Astrocyte (in vitro differentiated cells and primary cell): ENCODE data around the gene PRKAG3.

Source experiments
- CTCF ChIP-seq: IDR thresholded peaks from 2 replicates; pipeline ENCODE4 v1.5.1; 2011; ENCODE audit warnings: low read depth, mild to moderate bottlenecking, inconsistent platforms, low read length, moderate library complexity; ENCODE audit not compliant: insufficient read depth
- EZH2 ChIP-seq: IDR thresholded peaks from 2 replicates; pipeline ENCODE4 v1.6.1; 2012; ENCODE audit warnings: mild to moderate bottlenecking, low read length, inconsistent platforms; ENCODE audit not compliant: insufficient read depth

- TF ChIP-seq CTCF = no peak
- TF ChIP-seq EZH2 = no peak
Measured at GRCh38 chr2:218875692-218876246, 44.2 kb upstream of the PRKAG3 start.
